Measurements from ENCODE around the gene GYPB. TPM values are rescaled to one million over a fixed set of nuclear protein-coding genes. Genes with fewer than 3 reads are reported as not detected.
"Not testable (repeated sequence)": the region's sequence is repeated elsewhere in the genome, so short reads cannot be mapped to it uniquely, and the experiment has no call there.

Gene GYPB
- 31.0 TPM for total RNA-seq

- not testable (repeated sequence) for DNase-seq
Observed at GRCh38 chr4:144019277-144019676, at the start of gene GYPB. GYPB (minus strand) TSS chr4:144019380; CDS start chr4:144019287, 93 bp downstream.

- DNase-seq: not testable (repeated sequence)
Observed at GRCh38 chr4:144061556-144061955, 42.4 kb upstream of the GYPB start.

- not testable (repeated sequence) for DNase-seq
Observed at GRCh38 chr4:144060234-144060859, 41.2 kb upstream of the GYPB start.

GRCh38 chr4:144056800-144057199, 37.6 kb upstream of the GYPB start:
- DNase-seq: no peak

- not testable (repeated sequence) for DNase-seq
Observed at GRCh38 chr4:144055336-144055735, 36.2 kb upstream of the GYPB start.

- not testable (repeated sequence) for DNase-seq
Observed at GRCh38 chr4:144051494-144051893, 32.3 kb upstream of the GYPB start.

- not testable (repeated sequence) for DNase-seq
Observed at GRCh38 chr4:144050631-144051030, 31.5 kb upstream of the GYPB start.

- not testable (repeated sequence) for DNase-seq
Observed at GRCh38 chr4:144049495-144050424, 30.6 kb upstream of the GYPB start.

- not testable (repeated sequence) for DNase-seq
Observed at GRCh38 chr4:144044936-144045335, 25.8 kb upstream of the GYPB start.

GRCh38 chr4:144032580-144032979, 13.4 kb upstream of the GYPB start:
- DNase-seq: not testable (repeated sequence)

- not testable (repeated sequence) for DNase-seq
Observed at GRCh38 chr4:144031875-144032274, 12.7 kb upstream of the GYPB start.

GRCh38 chr4:144031369-144031768, 12.2 kb upstream of the GYPB start:
- DNase-seq: not testable (repeated sequence)

- DNase-seq: not testable (repeated sequence)
Observed at GRCh38 chr4:144030708-144031107, 11.5 kb upstream of the GYPB start.

GRCh38 chr4:144026682-144027081, 7.5 kb upstream of the GYPB start:
- not testable (repeated sequence) for DNase-seq

GRCh38 chr4:144024399-144025053, 5.3 kb upstream of the GYPB start:
- not testable (repeated sequence) for DNase-seq

GRCh38 chr4:144022772-144023400, 3.7 kb upstream of the GYPB start:
- not testable (repeated sequence) for DNase-seq

GRCh38 chr4:144021336-144021990, 2.3 kb upstream of the GYPB start:
- not testable (repeated sequence) for DNase-seq

GRCh38 chr4:144018223-144019000, 768 bp downstream of the GYPB start:
- not testable (repeated sequence) for DNase-seq

- not testable (repeated sequence) for DNase-seq
Observed at GRCh38 chr4:144017271-144017670, 1.9 kb downstream of the GYPB start.

- DNase-seq: not testable (repeated sequence)
Observed at GRCh38 chr4:144016057-144016605, 3.0 kb downstream of the GYPB start.

Data from skin of body (tissue), 2 donors.